GM23338 (cell line): Measurements from ENCODE around the gene SRM. TPM values are rescaled to one million over a fixed set of nuclear protein-coding genes. Genes with fewer than 3 reads are reported as not detected.

Experiments
- ATAC-seq: fragments of 200-7000 bp; cut with Tn5 transposase; 3 replicates; pipeline ENCODE4 v1.9.1; 2020
- DNase-seq: peaks from one replicate; pipeline ENCODE4 v3.0.0-alpha.2; 2015; ENCODE audit warnings: low spot score
- H2AFZ ChIP-seq: fragments of 200-600 bp; sonication (generic); 2 replicates; pipeline ENCODE4 v1.8.0; 2016; ENCODE audit warnings: antibody characterized with exemption, mild to moderate bottlenecking, moderate library complexity
- H3F3A ChIP-seq: fragments of 200-600 bp; sonication (generic); replicated peaks from 2 replicates; pipeline ENCODE4 v1.8.0; 2017; ENCODE audit warnings: antibody characterized with exemption, mixed run types, low read depth
- H3K27ac ChIP-seq: fragments of 200-600 bp; sonication (generic); 2 replicates; pipeline ENCODE4 v1.6.1; 2016; ENCODE audit warnings: low read depth
- H3K27me3 ChIP-seq: fragments of 200-600 bp; sonication (generic); 2 replicates; pipeline ENCODE4 v1.8.0; 2016; ENCODE audit warnings: mild to moderate bottlenecking, mixed run types, moderate library complexity; ENCODE audit not compliant: insufficient read depth
- H3K36me3 ChIP-seq: fragments of 200-600 bp; sonication (generic); 2 replicates; pipeline ENCODE4 v1.8.0; 2016; ENCODE audit warnings: mild to moderate bottlenecking; ENCODE audit not compliant: insufficient read depth
- H3K4me1 ChIP-seq: fragments of 200-600 bp; sonication (generic); 2 replicates; pipeline ENCODE4 v1.8.0; 2016; ENCODE audit warnings: mild to moderate bottlenecking, moderate library complexity; ENCODE audit not compliant: insufficient read depth
- H3K4me2 ChIP-seq: fragments of 200-600 bp; sonication (generic); 2 replicates; pipeline ENCODE4 v1.7.1; 2017; ENCODE audit warnings: mixed run types
- H3K4me3 ChIP-seq: fragments of 200-600 bp; sonication (generic); 2 replicates; pipeline ENCODE4 v1.6.1; 2016; ENCODE audit warnings: mixed run types
- H3K79me2 ChIP-seq: fragments of 200-600 bp; sonication (generic); replicated peaks from 2 replicates; pipeline ENCODE4 v1.8.0; 2017; ENCODE audit warnings: mild to moderate bottlenecking; ENCODE audit not compliant: insufficient read depth
- H3K9me2 ChIP-seq: fragments of 200-600 bp; sonication (generic); 2 replicates; pipeline ENCODE4 v1.8.0; 2017; ENCODE audit not compliant: insufficient read depth
- H4K20me1 ChIP-seq: fragments of 200-600 bp; sonication (generic); replicated peaks from 2 replicates; pipeline ENCODE4 v1.8.0; 2017; ENCODE audit warnings: mild to moderate bottlenecking; ENCODE audit not compliant: insufficient read depth
- H3K27ac Mint-ChIP-seq: 2 replicates; pipeline ENCODE4 v1.8.0; 2020; ENCODE audit warnings: inconsistent platforms, mild to moderate bottlenecking, moderate library complexity, mixed read lengths
- H3K27me3 Mint-ChIP-seq: 3 replicates; pipeline ENCODE4 v1.8.0; 2022; ENCODE audit warnings: low read depth, mild to moderate bottlenecking, moderate library complexity, mixed read lengths, inconsistent platforms; ENCODE audit not compliant: insufficient read depth, poor library complexity
- H3K36me3 Mint-ChIP-seq: 3 replicates; pipeline ENCODE4 v1.8.0; 2021; ENCODE audit warnings: low read depth, mild to moderate bottlenecking, inconsistent platforms, moderate library complexity, mixed read lengths
- H3K4me1 Mint-ChIP-seq: 3 replicates; pipeline ENCODE4 v1.8.0; 2020; ENCODE audit warnings: mild to moderate bottlenecking, inconsistent platforms, mixed read lengths
- H3K4me3 Mint-ChIP-seq: 3 replicates; pipeline ENCODE4 v1.8.0; 2021; ENCODE audit warnings: moderate library complexity, mild to moderate bottlenecking, inconsistent platforms, mixed read lengths
- H3K9me3 Mint-ChIP-seq: 3 replicates; pipeline ENCODE4 v1.8.0; 2020; ENCODE audit warnings: moderate library complexity, mild to moderate bottlenecking, inconsistent platforms, mixed read lengths
- CTCF ChIP-seq, 2 experiments: fragments of 200-600 bp in 1 of 2; sonication (generic) in 1 of 2; conservative IDR thresholded peaks; 2 replicates each; pipeline versions ENCODE4 v1.5.1 to v1.6.1; 2016 to 2017; ENCODE audit warnings: antibody characterized with exemption in 2 of 2, low read depth in 2 of 2, mild to moderate bottlenecking in 2 of 2, moderate library complexity in 1 of 2
- JUNB ChIP-seq: IDR thresholded peaks from one replicate; pipeline ENCODE4 v1.6.1; 2016; ENCODE audit warnings: antibody characterized with exemption; ENCODE audit not compliant: unreplicated experiment
- NANOG ChIP-seq: IDR thresholded peaks from 2 replicates; pipeline ENCODE4 v1.6.1; 2016; ENCODE audit warnings: antibody characterized with exemption, borderline replicate concordance
- POLR2AphosphoS5 ChIP-seq: IDR thresholded peaks from 2 replicates; pipeline ENCODE4 v1.6.1; 2016; ENCODE audit warnings: antibody characterized with exemption, low read depth
- REST ChIP-seq: IDR thresholded peaks from one replicate; pipeline ENCODE4 v1.6.1; 2018; ENCODE audit warnings: antibody characterized with exemption; ENCODE audit not compliant: unreplicated experiment
- ZNF331 ChIP-seq: fragments of 250-450 bp; sonication (Bioruptor Pico); IDR thresholded peaks from 2 replicates; pipeline ENCODE4 v1.5.0; 2020; ENCODE audit warnings: low read depth, mild to moderate bottlenecking, moderate library complexity
- polyA plus RNA-seq: library from polyadenylated mRNA; unstranded; fragments of >200 nt; fragmentation: Nextera tagmentation; extraction: Ambion mirVana; gene quantifications from 2 replicates; pipeline ENCODE4 v1.2.1, GENCODE V29; 2016
- total RNA-seq: library from RNA; depleted of rRNA; stranded (reverse); fragments of >200 nt; shearing (Covaris generic); gene quantifications from 2 replicates; pipeline ENCODE4 v1.2.3, GENCODE V29; 2014

Gene SRM
- total and polyA plus RNA-seq, 2 experiments from 2014 or later = 170 to 253 TPM

- H3K27me3 Mint-ChIP-seq = peaks cover 26% of the 10 kb centered on the region
- H3K4me2 ChIP-seq = no peak overlapping the region
- H3K27ac ChIP-seq = no peak overlapping the region
- peaks cover 20% of the 10 kb centered on the region for H3K79me2 ChIP-seq
- no peaks in the 10 kb centered on the region; the same call in 2 of the 3 replicates for H3K9me3 Mint-ChIP-seq
- peaks cover 3% of the 10 kb centered on the region for H4K20me1 ChIP-seq
- no peak overlapping the region for H3K27ac Mint-ChIP-seq
- no peak overlapping the region for H3K4me3 Mint-ChIP-seq
- no peak overlapping the region for H2AFZ ChIP-seq
- no peaks in the 10 kb centered on the region for H3K27me3 ChIP-seq
- H3K36me3 Mint-ChIP-seq = peaks cover 45% of the 10 kb centered on the region
- no peak overlapping the region for H3K4me3 ChIP-seq
- ATAC-seq (no peak), DNase-seq (no peak)
- no peaks in the 10 kb centered on the region for H3K9me2 ChIP-seq
- peaks cover 26% of the 10 kb centered on the region for H3F3A ChIP-seq
- H3K36me3 ChIP-seq = peaks cover 4% of the 10 kb centered on the region; the same call in 1 of the 2 replicates
- TF ChIP-seq CTCF (conservative IDR thresholded peaks at IDR 0.05; ENCODE audit: low read depth in 2 of 2) = 0 out of 4 replicates have a peak, but pooled peaks of 1 of the 2 experiments have one; percentile 11
- TF ChIP-seq JUNB = no peak
- peaks cover 29% of the 10 kb centered on the region for H3K4me1 Mint-ChIP-seq
- peaks cover 10% of the 10 kb centered on the region for H3K4me1 ChIP-seq
Measured at GRCh38 chr1:11054666-11055065, 5.2 kb downstream of the SRM start.

- H3K27ac ChIP-seq = no peak overlapping the region
- no peaks in the 10 kb centered on the region for H3K9me2 ChIP-seq
- DNase-seq (no peak), ATAC-seq (no peak)
- TF ChIP-seq POLR2AphosphoS5 = no peak
- TF ChIP-seq ZNF331 (CRISPR knock-in tag) = no peak
- peak; percentile 9 for TF ChIP-seq REST
- TF ChIP-seq NANOG = no peak
- TF ChIP-seq JUNB = no peak
- Mint-ChIP-seq H3K27me3 (peaks cover 25% of the 10 kb centered on the region), H3K4me3 (no peak overlapping the region), H3K9me3 (no peaks in the 10 kb centered on the region; the same call in 2 of the 3 replicates), H3K36me3 (peaks cover 44% of the 10 kb centered on the region), H3K4me1 (peaks cover 29% of the 10 kb centered on the region), H3K27ac (no peak overlapping the region)
- no peak overlapping the region for H3K4me2 ChIP-seq
- H3K4me3 ChIP-seq = no peak overlapping the region
- H3K36me3 ChIP-seq = peaks cover 4% of the 10 kb centered on the region; the same call in 1 of the 2 replicates
- no peak overlapping the region for H2AFZ ChIP-seq
- peaks cover 17% of the 10 kb centered on the region for H3K79me2 ChIP-seq
- H4K20me1 ChIP-seq = peaks cover 3% of the 10 kb centered on the region
- H3K4me1 ChIP-seq = peaks cover 10% of the 10 kb centered on the region
- no peaks in the 10 kb centered on the region for H3K27me3 ChIP-seq
- H3F3A ChIP-seq = peaks cover 26% of the 10 kb centered on the region
Measured at GRCh38 chr1:11054181-11054580, 5.6 kb downstream of the SRM start.
